NCI-H526 (cell line): ENCODE measurements around the gene DNMT1.
"Not testable (repeated sequence)": the region's sequence is repeated elsewhere in the genome, so short reads cannot be mapped to it uniquely, and the experiment has no call there.

Experiments used
- DNase-seq, 2 experiments: peaks; one replicate each; lab custom pipeline; 2025; lab: John Stamatoyannopoulos, UW

The DNMT1 gene

DNA sequence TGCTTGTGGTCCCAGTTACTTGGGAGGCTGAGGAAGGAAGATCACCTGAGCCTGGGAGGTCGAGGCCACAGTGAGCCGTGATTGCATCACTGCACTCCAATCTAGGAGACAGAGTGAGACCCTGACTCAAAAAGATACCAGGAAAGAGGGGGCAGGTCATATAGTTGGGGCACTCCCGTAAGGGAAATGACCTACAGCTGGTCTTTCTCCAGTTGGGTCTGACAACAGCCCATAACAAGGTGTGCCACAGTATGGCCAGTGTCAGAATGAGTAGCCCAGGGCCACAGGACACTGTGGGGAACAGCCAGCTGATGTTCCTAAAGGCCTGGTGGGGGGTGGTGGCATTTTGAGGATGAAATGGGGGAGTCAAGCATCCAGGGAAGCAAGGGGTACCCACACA, 10.8 kb downstream of the DNMT1 start:
- no peak for DNase-seq

DNA sequence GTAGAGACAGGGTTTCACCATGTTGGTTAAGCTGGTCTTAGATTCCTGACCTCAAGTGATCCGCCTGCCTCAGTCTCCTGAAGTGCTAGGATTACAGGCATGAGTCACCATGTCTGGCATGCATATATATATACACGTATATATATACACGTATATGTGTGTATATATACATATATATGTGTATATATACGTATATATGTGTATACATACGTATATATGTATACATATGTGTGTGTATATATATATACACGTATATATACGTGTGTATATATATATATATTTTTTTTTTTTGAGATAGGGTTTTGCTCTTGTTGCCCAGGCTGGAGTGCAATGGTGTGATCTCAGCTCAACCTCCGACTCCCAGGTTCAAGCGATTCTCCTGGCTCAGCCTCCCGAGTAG, 11.9 kb downstream of the DNMT1 start:
- no peak for DNase-seq

DNA sequence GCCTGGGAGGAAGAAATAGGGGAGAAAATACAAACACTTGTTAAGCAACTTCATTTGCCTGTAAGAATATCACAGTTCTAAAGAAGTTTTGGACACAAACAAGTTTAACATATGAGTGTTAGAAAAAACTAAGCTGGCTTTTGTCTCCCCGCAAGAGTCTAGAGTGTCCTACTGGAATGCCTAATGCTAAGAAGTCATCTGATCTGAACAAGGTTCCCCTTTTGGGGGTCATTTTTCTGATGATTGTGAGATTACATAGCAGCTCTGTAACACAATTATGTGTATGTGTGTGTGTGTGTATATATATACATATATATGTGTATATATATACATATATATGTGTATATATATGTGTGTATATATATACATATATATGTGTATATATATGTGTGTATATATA, 12.7 kb downstream of the DNMT1 start:
- DNase-seq = no peak

- no peak for DNase-seq
These were observed 14.3 kb downstream of the DNMT1 start for GRCh38 chr19:10180459-10180858.

GRCh38 chr19:10180024-10180423, 14.7 kb downstream of the DNMT1 start:
- not testable (repeated sequence) for DNase-seq

DNA sequence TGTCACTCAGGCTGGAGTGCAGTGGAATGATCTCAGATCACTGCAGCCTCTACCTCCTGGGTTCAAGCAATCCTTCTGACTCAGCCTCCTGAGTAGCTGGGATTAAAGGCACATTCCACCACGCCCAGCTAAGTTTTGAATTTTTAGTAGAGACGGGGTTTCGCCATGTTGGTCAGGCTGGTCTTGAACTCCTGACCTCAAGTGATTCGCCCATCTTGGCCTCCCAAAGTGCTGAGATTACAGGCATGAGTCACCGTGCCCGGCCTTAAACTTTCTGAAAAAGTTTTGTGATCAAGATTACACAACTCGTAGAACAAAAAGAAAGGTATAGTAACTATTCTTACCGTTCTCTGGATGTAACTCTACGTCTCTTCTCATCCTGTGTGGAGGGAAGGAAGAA, 21.2 kb downstream of the DNMT1 start:
- DNase-seq = no peak

DNA sequence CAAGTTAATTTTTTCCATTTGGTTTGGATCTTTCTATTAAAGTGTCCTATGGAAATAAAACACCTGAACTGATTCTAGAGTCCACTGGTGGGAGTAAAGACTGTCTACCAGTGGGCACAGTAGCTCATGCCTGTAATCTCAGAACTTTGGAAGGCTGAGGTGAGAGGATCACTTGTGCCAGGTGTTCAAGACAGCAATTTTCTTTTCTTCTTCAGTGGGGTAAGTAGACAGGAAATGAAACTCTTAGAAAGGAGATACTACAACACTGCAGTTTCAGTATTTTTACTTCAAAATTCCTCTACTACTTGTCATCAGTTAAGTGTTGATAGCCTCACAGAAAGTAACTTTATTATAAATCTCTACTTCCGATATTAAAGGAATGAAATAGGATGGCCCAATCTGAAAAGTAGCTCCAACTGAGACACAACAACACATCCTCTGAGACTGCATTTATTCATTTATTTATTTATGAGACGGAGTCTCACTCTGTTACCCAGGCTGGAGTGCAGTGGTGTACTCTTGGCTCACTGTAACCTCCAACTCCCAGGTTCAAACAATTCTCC, 26.3 kb downstream of the DNMT1 start:
- no peak for DNase-seq

DNA sequence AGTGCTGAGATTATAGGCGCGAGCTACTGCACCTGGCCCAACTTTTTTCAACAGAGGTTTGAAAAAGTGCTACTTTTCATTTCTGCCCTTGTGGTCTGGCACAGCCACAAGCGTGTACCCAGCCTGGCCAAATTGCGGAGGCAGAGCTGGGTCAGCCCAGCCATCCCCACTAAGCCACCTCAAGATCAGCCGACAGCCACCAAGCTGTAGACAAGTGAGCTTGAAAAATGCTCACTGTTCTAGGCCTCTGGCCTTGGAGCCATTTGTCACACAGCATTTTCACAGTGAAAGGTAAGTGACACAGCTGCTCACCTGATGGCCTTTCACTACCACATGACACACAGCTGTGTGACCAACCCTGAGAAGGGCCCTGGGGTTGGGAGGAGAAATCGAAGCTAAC, 27.3 kb downstream of the DNMT1 start:
- no peak for DNase-seq

GRCh38 chr19:10166501-10166900, 28.3 kb downstream of the DNMT1 start:
- not testable (repeated sequence) for DNase-seq

DNA sequence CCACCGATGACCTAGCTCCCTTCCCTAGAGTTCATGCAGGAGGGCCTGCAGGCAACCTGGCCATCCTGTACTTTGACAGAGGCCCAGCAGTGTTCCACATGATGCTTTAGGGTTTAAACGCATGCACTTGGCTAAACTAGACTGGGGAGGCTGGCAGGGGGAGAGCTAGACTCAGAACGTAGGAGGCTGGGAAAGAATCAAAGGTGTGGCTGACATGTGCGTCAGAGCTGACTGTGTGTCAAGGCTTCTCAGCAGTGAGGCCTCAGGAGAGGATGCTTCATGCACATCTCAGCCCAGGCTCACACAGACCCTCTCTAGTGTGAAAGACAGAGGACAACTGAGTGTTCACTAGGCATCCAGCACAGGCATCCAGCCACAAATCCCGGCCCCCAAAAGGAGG, 28.7 kb downstream of the DNMT1 start:
- DNase-seq = no peak

DNA sequence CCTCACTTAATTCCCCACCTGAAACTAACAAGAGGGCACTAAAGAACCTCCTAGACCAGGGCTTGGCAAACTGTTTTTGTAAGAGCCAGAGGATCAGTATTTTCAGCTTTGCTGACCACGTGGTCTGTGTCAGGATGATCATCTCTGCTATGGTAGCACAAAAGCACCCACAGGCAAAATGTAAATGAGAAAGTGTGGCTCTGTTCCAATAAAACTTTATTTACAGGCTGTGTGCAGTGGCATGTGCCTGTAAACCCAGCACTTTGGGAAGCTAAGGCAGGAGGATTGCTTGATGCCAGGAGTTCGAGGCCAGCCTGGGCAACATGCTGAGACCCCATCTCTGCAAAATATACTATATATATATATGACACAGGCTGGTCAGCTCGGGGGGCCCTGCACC, 31.2 kb downstream of the DNMT1 start:
- DNase-seq = no peak

DNA sequence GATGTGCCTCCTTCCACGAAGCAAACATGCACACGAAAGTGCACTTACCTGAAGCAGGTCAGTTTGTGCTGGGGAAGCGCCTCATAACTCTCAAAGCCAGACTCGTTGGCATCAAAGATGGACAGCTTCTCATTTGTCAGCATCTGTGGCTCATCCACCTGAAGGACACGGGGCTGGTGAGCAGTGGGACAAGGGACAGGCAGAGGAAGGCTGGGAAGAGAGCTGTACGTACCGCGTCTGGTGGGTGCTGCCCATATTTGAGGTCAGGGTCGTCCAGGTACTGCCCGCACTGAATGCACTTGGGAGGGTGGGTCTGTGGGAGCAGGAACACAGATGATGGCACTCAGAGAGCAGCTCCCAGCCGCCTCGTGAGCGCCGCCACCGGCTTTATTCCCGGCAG, 35.1 kb downstream of the DNMT1 start:
- DNase-seq = no peak

DNA sequence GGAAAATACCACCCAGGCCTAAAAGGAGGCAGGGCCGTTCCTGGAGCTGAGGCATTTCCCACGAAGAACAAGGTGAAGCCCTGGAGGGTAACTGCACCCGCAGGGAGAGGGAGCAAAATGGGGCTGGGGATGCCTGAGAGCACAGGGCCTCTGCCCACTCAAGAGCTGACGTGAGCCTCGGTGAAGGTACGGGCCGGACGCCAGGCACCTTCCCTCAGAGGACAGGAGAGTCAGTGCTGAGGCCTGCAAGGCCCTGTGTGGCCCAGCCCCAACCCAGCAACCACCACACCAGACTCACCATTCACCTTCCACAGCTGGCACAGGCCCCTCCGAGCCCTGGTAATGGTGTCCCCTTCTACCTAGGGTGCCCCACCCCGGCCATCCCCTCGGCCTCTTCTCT, 36.3 kb downstream of the DNMT1 start:
- no peak for DNase-seq

- DNase-seq = no peak
These were observed 36.7 kb downstream of the DNMT1 start for GRCh38 chr19:10158071-10158470.

GRCh38 chr19:10155839-10156238, 38.9 kb downstream of the DNMT1 start:
- no peak for DNase-seq

GRCh38 chr19:10152100-10152499, 42.7 kb downstream of the DNMT1 start:
- no peak for DNase-seq

DNA sequence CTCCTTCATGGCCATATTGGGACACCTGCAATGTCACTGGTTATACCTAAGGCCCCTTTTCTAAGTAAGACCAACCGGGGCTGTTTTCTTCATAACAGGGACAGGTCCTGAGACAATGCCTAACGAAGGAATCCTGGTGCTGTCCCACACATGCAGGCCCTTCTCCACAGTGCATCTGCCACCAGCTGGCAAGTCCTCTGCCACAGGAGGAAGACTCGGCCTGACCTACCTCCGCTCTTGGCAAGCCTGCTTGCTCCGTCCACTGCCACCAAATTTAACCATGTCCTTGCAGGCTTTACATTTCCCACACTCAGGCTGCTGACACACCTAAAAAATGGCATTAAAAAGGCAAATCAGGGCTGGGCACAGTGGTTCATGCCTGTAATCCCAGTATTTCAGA, 43.2 kb downstream of the DNMT1 start:
- DNase-seq = no peak

GRCh38 chr19:10149427-10149826, 45.3 kb downstream of the DNMT1 start:
- no peak for DNase-seq

GRCh38 chr19:10146142-10146541, 48.6 kb downstream of the DNMT1 start:
- no peak for DNase-seq

DNA sequence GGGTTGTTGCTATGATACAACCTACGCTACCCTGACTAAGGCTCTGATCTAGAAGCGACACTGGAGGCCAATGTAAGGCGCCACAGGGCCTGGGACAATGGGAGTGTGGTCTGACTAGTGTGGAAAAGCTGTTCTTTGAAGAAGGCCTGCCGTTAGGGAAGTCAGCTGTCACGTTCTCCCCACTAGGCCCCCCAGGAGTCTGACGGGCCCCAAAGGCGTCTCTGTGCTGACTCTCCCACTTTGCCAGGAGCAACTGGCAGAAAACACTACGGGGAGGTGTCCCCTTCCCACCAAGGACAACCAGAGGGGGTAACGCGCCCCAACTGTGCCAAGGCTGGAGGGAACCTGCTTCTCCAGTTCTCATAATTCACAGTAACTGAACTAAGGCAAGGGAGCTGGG, 49.7 kb downstream of the DNMT1 start:
- no peak for DNase-seq

- DNase-seq = no peak
These were observed 50.4 kb downstream of the DNMT1 start for GRCh38 chr19:10144361-10144760.

- no peak for DNase-seq
These were observed 51.1 kb downstream of the DNMT1 start for GRCh38 chr19:10143681-10144080.

DNA sequence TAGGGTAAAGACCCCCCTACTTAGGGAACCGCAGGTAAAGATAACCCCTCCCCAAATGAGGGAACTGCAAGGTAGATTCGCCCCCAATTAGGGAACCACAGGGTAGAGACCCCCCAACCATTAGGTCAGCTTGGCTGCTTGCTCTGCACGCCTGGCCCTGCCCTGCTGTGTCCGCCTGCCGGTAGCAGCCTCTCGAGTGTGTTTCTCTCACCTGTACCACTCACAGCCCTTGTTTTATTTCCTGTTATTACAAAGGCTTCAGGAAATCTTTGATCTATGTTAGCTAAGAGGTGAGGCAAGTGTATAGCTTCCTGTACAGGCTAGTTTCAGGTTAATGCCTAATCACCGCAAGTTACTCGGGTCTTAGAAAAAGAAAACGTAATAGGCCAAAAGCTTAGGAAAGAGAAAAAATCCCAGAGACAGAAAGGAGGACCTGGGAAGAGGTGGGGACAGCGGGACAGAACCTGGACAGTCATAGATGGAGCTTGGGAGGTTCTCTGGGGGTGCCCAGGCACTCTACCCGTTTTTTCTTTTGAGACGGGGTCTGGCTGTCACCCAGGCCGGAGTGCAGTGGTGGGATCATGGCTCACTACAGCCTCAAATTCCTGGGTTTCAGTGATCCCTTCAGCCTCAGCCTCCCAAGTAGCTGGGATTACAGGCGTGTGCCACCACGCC, 51.9 kb downstream of the DNMT1 start:
- no peak for DNase-seq

DNA sequence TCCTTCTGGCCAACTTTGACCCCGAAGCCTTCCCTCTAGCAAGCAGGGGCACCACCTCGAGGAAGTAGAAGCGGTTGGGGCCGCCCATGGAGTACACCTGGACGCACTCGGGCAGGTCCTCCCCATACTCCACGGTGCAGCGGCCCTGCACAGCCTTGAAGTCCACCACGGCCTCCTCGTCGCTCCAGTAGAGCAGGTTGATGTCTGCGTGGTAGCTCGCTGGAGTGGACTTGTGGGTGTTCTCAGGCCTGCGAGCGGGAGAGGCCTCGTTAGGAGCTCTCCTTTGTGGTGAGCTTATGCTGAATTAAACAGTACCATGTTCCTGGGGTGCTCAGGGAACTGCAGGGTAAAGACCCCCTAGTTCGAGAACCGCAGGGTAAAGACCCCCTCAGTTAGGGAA, 52.8 kb downstream of the DNMT1 start:
- DNase-seq = no peak
